ENCODE measurements around the gene IBA57. TPM values are rescaled to one million over a fixed set of nuclear protein-coding genes. Genes with fewer than 3 reads are reported as not detected.
A peak's percentile ranks its signal among the peaks of the same experiment; 100 is the strongest.

The IBA57 gene
- total and polyA plus RNA-seq, 4 donors: 2.8 to 21.4 (median 6.9) TPM

- H3K27ac ChIP-seq (ENCODE audit: low read depth in 1 of 2, low read length in 1 of 2): peak overlapping the region in 1 of 2 donors; percentile 68
- no peak for DNase-seq
- H3K9me3 ChIP-seq (ENCODE audit: control insufficient read depth in 4 of 4, insufficient read depth in 3 of 4, low read length in 3 of 4): no peaks in the 10 kb centered on the region
- 81 to 85% methylated on average over 5 of the region's 5 CpGs for WGBS, 2 donors
- TF ChIP-seq, protein P1, sequence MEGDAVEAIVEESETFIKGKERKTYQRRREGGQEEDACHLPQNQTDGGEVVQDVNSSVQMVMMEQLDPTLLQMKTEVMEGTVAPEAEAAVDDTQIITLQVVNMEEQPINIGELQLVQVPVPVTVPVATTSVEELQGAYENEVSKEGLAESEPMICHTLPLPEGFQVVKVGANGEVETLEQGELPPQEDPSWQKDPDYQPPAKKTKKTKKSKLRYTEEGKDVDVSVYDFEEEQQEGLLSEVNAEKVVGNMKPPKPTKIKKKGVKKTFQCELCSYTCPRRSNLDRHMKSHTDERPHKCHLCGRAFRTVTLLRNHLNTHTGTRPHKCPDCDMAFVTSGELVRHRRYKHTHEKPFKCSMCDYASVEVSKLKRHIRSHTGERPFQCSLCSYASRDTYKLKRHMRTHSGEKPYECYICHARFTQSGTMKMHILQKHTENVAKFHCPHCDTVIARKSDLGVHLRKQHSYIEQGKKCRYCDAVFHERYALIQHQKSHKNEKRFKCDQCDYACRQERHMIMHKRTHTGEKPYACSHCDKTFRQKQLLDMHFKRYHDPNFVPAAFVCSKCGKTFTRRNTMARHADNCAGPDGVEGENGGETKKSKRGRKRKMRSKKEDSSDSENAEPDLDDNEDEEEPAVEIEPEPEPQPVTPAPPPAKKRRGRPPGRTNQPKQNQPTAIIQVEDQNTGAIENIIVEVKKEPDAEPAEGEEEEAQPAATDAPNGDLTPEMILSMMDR (IDR thresholded peaks at IDR 0.05; ENCODE audit: control extremely low read depth, extremely low read depth): no peak
- no peaks in the 10 kb centered on the region for H3K27me3 ChIP-seq (ENCODE audit: control insufficient read depth in 3 of 3, insufficient read depth in 3 of 3, low read length in 2 of 3)
- ATAC-seq (ENCODE audit: insufficient read depth, low FRiP score): no peak
- no peak overlapping the region for H3K9ac ChIP-seq (ENCODE audit: insufficient read depth in 1 of 2, low read length in 2 of 2)
- peaks cover 0 to 16% (median 0%) of the 10 kb centered on the region in 5 donors for H3K4me1 ChIP-seq (ENCODE audit: control insufficient read depth in 5 of 5, insufficient read depth in 5 of 5, low read length in 5 of 5)
- no peak overlapping the region for H3K4me3 ChIP-seq
- peaks cover 0 to 16% (median 10%) of the 10 kb centered on the region in 4 donors for H3K36me3 ChIP-seq (ENCODE audit: control insufficient read depth in 4 of 4, insufficient read depth in 4 of 4, low read length in 4 of 4)
These were observed 11.5 kb downstream of the IBA57 start for GRCh38 chr1:228177183-228177475.

- ATAC-seq (ENCODE audit: insufficient read depth, low FRiP score) (no peak), DNase-seq (no peak)
- H3K9ac ChIP-seq (ENCODE audit: insufficient read depth in 1 of 2, low read length in 2 of 2): no peak overlapping the region
- H3K4me3 ChIP-seq: no peak overlapping the region
- H3K9me3 ChIP-seq (ENCODE audit: control insufficient read depth in 4 of 4, insufficient read depth in 3 of 4, low read length in 3 of 4): no peaks in the 10 kb centered on the region
- H3K36me3 ChIP-seq (ENCODE audit: control insufficient read depth in 4 of 4, insufficient read depth in 4 of 4, low read length in 4 of 4): peaks cover 0 to 16% (median 10%) of the 10 kb centered on the region in 4 donors
- H3K27ac ChIP-seq (ENCODE audit: low read depth in 1 of 2, low read length in 1 of 2): peak overlapping the region in 1 of 2 donors; percentile 66
- H3K4me1 ChIP-seq (ENCODE audit: control insufficient read depth in 5 of 5, insufficient read depth in 5 of 5, low read length in 5 of 5): peaks cover 0 to 16% (median 0%) of the 10 kb centered on the region in 5 donors
- TF ChIP-seq, protein P1 (IDR thresholded peaks at IDR 0.05; ENCODE audit: control extremely low read depth, extremely low read depth): no peak
- H3K27me3 ChIP-seq (ENCODE audit: control insufficient read depth in 3 of 3, insufficient read depth in 3 of 3, low read length in 2 of 3): no peaks in the 10 kb centered on the region
- WGBS, 2 donors: 68 to 71% methylated on average over 12 of the region's 12 CpGs
These were observed 12.4 kb downstream of the IBA57 start for GRCh38 chr1:228177721-228178710.

DNA sequence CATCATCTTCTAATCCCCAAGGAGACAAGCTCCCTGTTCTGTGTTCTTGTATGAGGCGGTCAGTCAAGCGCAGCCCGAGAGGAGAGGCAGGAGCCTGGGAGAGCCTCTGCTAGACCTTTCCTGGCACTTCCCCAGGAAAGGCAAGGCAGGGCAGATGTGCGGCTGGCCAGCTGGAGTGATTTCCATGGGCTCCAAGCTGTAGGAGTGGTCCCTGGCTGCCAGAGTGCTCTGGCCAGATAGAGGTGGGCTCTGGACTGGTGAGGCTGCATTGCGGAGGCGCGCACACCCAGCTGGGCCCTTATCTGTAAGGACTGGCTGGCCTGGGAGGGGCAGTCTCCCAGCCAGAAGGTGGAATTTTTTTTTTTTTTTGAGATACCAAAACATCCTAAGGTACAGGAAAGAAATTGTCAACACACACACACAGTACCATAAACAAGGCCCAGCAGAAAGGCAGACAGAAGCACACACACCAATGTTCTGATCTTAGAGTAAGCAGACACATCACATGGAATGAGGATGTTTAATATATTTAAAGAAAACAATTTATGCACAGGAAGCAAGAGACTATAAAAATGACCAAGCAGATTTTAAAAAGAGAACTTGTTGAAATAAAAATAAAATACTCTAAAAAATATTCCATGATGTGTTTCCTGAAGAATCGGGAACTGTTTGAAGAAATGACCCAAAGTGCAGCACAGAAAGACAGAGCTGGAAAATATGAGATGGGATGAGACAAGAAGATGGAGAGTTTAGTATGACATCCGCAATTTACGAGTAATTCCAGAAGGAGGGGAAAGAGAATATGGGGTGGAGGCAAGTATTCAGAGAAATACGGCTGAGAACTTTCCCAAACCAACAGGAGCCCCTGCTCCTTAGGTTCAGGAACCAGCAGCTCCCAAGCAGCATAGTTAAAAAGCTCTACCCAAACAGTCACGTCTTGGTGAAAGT lies 13.4 kb downstream of the IBA57 start:
- Histone ChIP-seq H3K4me1 (ENCODE audit: control insufficient read depth in 5 of 5, insufficient read depth in 5 of 5, low read length in 5 of 5) (peaks cover 0 to 16% (median 0%) of the 10 kb centered on the region in 5 donors), H3K4me3 (no peak overlapping the region), H3K27me3 (ENCODE audit: control insufficient read depth in 3 of 3, insufficient read depth in 3 of 3, low read length in 2 of 3) (no peaks in the 10 kb centered on the region), H3K9ac (ENCODE audit: insufficient read depth in 1 of 2, low read length in 2 of 2) (no peak overlapping the region), H3K27ac (ENCODE audit: low read depth in 1 of 2, low read length in 1 of 2) (peak overlapping the region in 1 of 2 donors; percentile 29), H3K36me3 (ENCODE audit: control insufficient read depth in 4 of 4, insufficient read depth in 4 of 4, low read length in 4 of 4) (peaks cover 0 to 16% (median 10%) of the 10 kb centered on the region in 4 donors), H3K9me3 (ENCODE audit: control insufficient read depth in 4 of 4, insufficient read depth in 3 of 4, low read length in 3 of 4) (no peaks in the 10 kb centered on the region)
- 43 to 55% methylated on average over 12 of the region's 12 CpGs for WGBS, 2 donors
- TF ChIP-seq, protein P1 (IDR thresholded peaks at IDR 0.05; ENCODE audit: control extremely low read depth, extremely low read depth): no peak
- ATAC-seq (ENCODE audit: insufficient read depth, low FRiP score) (no peak), DNase-seq (peak in 2 of 3 donors; percentile 42 to 45)

Data from lung (tissue), 12 donors.